Stimulated activated CD8-positive, alpha-beta memory T cell treated with anti-CD3 and anti-CD28 coated beads, Interleukin-2, amount 100 ng/mL, for 48 hours (primary cell): ENCODE results near the gene ABHD5.

Source experiments
- DNase-seq, 2 donors: peaks; one replicate each; pipeline ENCODE4 v3.0.0-alpha.2; 2020; ENCODE audit warnings: low read depth in 2 of 2

The ABHD5 gene

GRCh38 chr3:43755516-43756200 is 64.9 kb downstream of the ABHD5 start:
- DNase-seq: no peak

- no peak for DNase-seq
Measured at GRCh38 chr3:43757666-43758321, 67.1 kb downstream of the ABHD5 start.

DNA sequence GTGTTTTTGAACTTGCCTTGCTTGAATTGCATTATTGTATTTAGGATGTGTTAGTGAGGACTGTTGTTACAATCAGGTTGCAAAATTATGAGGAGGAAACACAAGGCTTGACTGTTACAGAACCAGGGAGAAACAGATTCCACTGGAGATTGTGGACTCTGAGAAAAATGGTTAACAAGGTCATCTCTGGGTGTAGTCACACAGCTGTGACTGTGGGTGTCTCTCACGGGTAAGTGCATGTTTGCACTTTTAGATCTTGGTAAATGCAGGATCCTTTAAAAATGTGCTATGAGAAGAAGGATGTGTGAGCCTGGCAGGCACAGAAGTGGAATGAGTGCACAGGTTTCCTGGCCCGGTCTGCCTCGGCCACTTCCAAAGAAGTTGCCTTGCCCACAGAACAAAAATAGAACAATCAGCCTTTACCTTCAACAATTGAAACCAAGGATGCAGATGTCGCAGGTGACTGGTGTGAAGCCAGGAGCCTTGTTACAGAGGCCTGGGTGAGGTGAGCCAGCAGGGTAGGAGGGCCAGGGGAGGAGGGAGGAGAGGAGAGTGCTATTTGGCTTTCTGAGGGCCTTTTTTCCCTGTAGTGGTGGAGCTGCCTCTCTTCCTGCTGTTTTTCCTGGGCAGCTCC is 68.0 kb downstream of the ABHD5 start:
- DNase-seq: no peak

GRCh38 chr3:43759297-43759782 is 68.6 kb downstream of the ABHD5 start:
- no peak for DNase-seq

- DNase-seq: no peak
Measured at GRCh38 chr3:43759938-43760337, 69.2 kb downstream of the ABHD5 start.

DNA sequence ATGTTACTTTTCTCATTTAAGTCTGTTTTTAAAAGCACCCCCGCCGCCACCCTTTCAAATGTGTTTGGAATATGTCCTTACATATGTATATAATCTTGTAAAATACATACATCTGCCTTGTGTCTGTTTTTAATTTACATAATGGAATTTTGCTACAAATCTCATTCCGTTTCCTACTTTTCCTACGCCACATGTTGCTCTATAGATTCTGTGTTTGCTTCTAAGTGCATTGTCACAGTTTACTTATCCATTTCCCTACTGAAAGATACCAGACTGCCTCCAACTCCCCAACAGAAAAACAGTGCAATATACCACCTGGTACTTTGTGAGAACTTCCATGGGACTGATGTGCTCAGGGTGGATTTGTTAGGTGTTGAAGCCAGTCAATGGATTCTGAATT is 70.2 kb downstream of the ABHD5 start:
- no peak for DNase-seq

DNA sequence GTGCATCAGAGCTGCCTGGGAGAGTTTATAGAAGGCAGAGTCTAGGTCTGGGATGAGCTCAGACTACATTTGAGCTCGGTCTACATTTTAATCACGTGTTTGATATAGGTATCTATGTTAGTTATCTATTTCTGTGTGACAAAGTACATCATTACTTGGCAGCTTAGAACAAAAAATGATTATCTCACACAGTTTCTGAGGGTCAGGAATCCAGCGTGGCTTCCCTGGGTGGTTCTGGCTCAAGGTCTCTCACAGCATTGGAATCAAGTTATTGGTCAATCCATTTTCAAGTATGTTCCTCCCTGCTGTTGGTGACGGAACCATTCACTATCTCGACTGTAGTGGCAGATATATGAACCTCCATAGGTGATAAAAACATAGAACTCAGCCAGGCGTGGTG is 71.7 kb downstream of the ABHD5 start:
- DNase-seq: no peak

- DNase-seq: no peak
Measured at GRCh38 chr3:43764056-43764455, 73.3 kb downstream of the ABHD5 start.

- DNase-seq: no peak
Measured at GRCh38 chr3:43764471-43764870, 73.7 kb downstream of the ABHD5 start.

- DNase-seq: no peak
Measured at GRCh38 chr3:43765521-43765971, 74.8 kb downstream of the ABHD5 start.

- no peak for DNase-seq
Measured at GRCh38 chr3:43766672-43767465, 76.1 kb downstream of the ABHD5 start.

- DNase-seq: no peak
Measured at GRCh38 chr3:43768381-43768973, 77.7 kb downstream of the ABHD5 start.

- peak; percentile 64 to 69 for DNase-seq
Measured at GRCh38 chr3:43769097-43769884, 78.6 kb downstream of the ABHD5 start.

- DNase-seq: peak in 1 of 2 donors; percentile 21
Measured at GRCh38 chr3:43769885-43770425, 79.2 kb downstream of the ABHD5 start.

DNA sequence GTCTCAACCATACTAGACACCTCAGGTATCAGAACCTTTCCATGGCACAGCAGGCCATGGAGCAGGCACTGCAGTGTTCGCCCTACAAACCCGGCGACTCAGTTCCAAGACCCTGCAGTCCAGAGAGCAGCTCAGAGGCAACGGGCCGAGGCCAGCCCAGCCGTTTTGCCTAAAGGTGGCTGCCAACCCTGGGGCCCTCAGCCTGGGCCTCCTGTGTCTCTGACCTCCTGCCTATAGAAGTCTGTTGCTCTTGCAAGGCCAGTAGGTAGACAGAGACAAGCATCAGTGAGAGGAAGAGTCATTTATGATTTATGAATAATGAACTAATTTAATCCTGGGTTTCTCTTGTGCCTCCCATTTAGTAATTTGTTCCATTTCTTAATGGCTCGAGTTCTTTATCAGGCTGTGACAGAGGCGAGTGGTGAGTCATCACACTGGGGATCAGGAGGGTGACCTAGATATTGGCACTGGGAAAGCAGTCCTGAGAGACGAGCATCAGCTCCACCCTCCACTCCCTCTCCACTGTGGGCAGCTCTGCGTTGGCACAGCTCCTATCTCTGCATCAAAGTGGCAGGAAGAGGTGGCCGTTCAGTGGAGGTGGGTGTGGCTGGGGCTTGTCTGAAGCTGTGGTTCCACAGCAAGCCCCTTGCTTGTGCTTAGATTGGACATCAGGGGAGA is 79.8 kb downstream of the ABHD5 start:
- no peak for DNase-seq

DNA sequence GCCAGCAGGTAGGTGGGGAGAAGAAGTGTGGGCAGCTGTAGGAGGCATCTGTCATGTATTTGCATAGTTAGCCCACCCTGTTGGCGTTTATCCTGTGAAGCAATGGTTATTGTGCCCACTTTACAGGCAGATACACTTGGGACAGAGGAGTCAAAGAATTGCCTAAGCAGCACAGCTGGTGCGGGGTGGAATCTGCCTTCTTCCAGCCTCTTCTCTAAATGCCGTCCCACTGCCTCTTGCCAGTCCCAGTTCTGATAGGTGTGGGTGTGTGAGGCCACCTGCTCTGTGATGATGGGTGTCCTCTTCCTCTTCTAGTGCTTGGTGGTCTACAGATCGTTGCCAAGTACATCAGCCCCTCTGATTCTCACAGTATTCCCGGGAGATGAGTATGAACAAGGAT is 80.9 kb downstream of the ABHD5 start:
- no peak for DNase-seq

- no peak for DNase-seq
Measured at GRCh38 chr3:43773273-43774094, 82.7 kb downstream of the ABHD5 start.

- DNase-seq: no peak
Measured at GRCh38 chr3:43774799-43775198, 84.1 kb downstream of the ABHD5 start.

DNA sequence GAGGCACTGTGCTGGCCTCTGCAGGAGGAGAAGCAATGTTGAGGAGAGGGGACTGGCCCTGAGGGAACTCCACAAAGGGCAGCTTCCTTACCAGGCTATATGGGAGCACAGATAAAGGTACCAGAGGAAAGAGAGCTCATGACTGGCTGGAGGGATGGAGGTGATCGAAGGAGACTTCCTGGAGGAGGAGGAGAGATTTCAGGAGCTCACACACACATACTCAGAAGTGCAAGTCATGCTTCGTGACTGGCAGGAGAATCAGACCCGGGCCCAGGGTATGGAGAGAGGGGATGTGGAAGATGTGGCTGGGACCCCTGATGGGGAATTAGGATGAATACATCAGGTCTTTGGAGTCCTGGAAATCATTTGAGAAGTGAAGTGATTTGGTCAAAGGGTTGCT is 85.4 kb downstream of the ABHD5 start:
- DNase-seq: no peak
